Measurements from ENCODE around the gene KCNMA1.

KCNMA1 gene

GRCh38 chr10:77313066-77313750 lies 324.4 kb downstream of the KCNMA1 start:
- TF ChIP-seq ZBTB7A (IDR thresholded peaks at IDR 0.05; ENCODE audit: low read depth) (no peak), TAF1 (IDR thresholded peaks at IDR 0.05; ENCODE audit: low read depth) (no peak), CREB1 (IDR thresholded peaks at IDR 0.05; ENCODE audit: low read depth) (no peak), YY1 (IDR thresholded peaks at IDR 0.05; ENCODE audit: low read depth) (no peak), TEAD4 (IDR thresholded peaks at IDR 0.05) (no peak), FOXM1 (IDR thresholded peaks at IDR 0.05; ENCODE audit: borderline replicate concordance, low read depth) (no peak), EP300 (IDR thresholded peaks at IDR 0.05; ENCODE audit: borderline replicate concordance) (no peak), RAD21 (IDR thresholded peaks at IDR 0.05; ENCODE audit: low read depth) (no peak), NFIC (IDR thresholded peaks at IDR 0.05) (no peak), TCF12 (IDR thresholded peaks at IDR 0.05; ENCODE audit: low read depth) (no peak), EGR1 (IDR thresholded peaks at IDR 0.05) (no peak), CEBPB (IDR thresholded peaks at IDR 0.05) (no peak)
- TF ChIP-seq, protein P1, sequence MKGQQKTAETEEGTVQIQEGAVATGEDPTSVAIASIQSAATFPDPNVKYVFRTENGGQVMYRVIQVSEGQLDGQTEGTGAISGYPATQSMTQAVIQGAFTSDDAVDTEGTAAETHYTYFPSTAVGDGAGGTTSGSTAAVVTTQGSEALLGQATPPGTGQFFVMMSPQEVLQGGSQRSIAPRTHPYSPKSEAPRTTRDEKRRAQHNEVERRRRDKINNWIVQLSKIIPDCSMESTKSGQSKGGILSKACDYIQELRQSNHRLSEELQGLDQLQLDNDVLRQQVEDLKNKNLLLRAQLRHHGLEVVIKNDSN (IDR thresholded peaks at IDR 0.05), result no peak
- TF ChIP-seq, protein P2, sequence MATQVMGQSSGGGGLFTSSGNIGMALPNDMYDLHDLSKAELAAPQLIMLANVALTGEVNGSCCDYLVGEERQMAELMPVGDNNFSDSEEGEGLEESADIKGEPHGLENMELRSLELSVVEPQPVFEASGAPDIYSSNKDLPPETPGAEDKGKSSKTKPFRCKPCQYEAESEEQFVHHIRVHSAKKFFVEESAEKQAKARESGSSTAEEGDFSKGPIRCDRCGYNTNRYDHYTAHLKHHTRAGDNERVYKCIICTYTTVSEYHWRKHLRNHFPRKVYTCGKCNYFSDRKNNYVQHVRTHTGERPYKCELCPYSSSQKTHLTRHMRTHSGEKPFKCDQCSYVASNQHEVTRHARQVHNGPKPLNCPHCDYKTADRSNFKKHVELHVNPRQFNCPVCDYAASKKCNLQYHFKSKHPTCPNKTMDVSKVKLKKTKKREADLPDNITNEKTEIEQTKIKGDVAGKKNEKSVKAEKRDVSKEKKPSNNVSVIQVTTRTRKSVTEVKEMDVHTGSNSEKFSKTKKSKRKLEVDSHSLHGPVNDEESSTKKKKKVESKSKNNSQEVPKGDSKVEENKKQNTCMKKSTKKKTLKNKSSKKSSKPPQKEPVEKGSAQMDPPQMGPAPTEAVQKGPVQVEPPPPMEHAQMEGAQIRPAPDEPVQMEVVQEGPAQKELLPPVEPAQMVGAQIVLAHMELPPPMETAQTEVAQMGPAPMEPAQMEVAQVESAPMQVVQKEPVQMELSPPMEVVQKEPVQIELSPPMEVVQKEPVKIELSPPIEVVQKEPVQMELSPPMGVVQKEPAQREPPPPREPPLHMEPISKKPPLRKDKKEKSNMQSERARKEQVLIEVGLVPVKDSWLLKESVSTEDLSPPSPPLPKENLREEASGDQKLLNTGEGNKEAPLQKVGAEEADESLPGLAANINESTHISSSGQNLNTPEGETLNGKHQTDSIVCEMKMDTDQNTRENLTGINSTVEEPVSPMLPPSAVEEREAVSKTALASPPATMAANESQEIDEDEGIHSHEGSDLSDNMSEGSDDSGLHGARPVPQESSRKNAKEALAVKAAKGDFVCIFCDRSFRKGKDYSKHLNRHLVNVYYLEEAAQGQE (IDR thresholded peaks at IDR 0.05; ENCODE audit: low read depth), result no peak
- TF ChIP-seq, protein P3, sequence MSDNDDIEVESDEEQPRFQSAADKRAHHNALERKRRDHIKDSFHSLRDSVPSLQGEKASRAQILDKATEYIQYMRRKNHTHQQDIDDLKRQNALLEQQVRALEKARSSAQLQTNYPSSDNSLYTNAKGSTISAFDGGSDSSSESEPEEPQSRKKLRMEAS (IDR thresholded peaks at IDR 0.05), result no peak

- TF ChIP-seq CREB1 (IDR thresholded peaks at IDR 0.05; ENCODE audit: low read depth) (no peak), EGR1 (IDR thresholded peaks at IDR 0.05) (no peak), TAF1 (IDR thresholded peaks at IDR 0.05; ENCODE audit: low read depth) (no peak), NFIC (IDR thresholded peaks at IDR 0.05) (no peak), YY1 (IDR thresholded peaks at IDR 0.05; ENCODE audit: low read depth) (no peak), TEAD4 (IDR thresholded peaks at IDR 0.05) (no peak), RAD21 (IDR thresholded peaks at IDR 0.05; ENCODE audit: low read depth) (no peak), ZBTB7A (IDR thresholded peaks at IDR 0.05; ENCODE audit: low read depth) (no peak), TCF12 (IDR thresholded peaks at IDR 0.05; ENCODE audit: low read depth) (no peak), FOXM1 (IDR thresholded peaks at IDR 0.05; ENCODE audit: borderline replicate concordance, low read depth) (no peak), CEBPB (IDR thresholded peaks at IDR 0.05) (no peak), EP300 (IDR thresholded peaks at IDR 0.05; ENCODE audit: borderline replicate concordance) (no peak)
- TF ChIP-seq, protein P1 (IDR thresholded peaks at IDR 0.05), result no peak
- TF ChIP-seq, protein P3 (IDR thresholded peaks at IDR 0.05), result no peak
- TF ChIP-seq, protein P2 (IDR thresholded peaks at IDR 0.05; ENCODE audit: low read depth), result no peak
These were observed 326.4 kb downstream of the KCNMA1 start for GRCh38 chr10:77311186-77311585.

DNA sequence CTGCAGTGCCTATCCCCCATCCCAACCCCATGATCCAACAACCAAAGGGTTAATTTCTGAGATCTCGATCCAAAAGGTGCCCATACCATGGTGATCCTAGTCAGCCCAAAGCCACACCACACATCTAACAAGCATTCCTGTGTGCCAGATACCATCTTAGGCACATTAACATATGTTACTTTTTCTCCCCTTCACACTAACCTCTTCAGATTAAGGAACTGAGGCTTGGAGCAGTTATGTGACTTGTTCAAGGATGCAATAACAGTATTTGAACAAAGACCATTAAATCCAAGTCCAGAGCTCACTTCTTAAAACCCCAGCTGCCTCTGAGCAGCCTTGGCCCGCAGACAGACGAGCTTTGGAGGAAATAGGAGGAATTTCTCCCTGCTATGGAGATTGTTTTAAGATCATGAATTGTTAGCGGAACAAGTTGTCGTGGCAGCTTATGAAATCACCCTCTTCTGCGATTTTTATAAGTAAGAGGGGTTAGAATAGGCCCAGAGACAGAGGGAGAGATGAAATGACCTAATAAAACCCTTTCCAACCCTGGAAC lies 327.2 kb downstream of the KCNMA1 start:
- TF ChIP-seq, protein P3 (IDR thresholded peaks at IDR 0.05), result no peak
- TF ChIP-seq EGR1 (IDR thresholded peaks at IDR 0.05), result no peak
- no peak for TF ChIP-seq NFIC (IDR thresholded peaks at IDR 0.05)
- TF ChIP-seq CREB1 (IDR thresholded peaks at IDR 0.05; ENCODE audit: low read depth), result no peak
- no peak for TF ChIP-seq TCF12 (IDR thresholded peaks at IDR 0.05; ENCODE audit: low read depth)
- no peak for TF ChIP-seq TAF1 (IDR thresholded peaks at IDR 0.05; ENCODE audit: low read depth)

- TF ChIP-seq YY1 (IDR thresholded peaks at IDR 0.05; ENCODE audit: low read depth), result no peak
- TF ChIP-seq, protein P3 (IDR thresholded peaks at IDR 0.05), result no peak
- no peak for TF ChIP-seq EP300 (IDR thresholded peaks at IDR 0.05; ENCODE audit: borderline replicate concordance)
- TF ChIP-seq TCF12 (IDR thresholded peaks at IDR 0.05; ENCODE audit: low read depth), result no peak
- TF ChIP-seq NFIC (IDR thresholded peaks at IDR 0.05), result no peak
- no peak for TF ChIP-seq CREB1 (IDR thresholded peaks at IDR 0.05; ENCODE audit: low read depth)
- TF ChIP-seq FOXM1 (IDR thresholded peaks at IDR 0.05; ENCODE audit: borderline replicate concordance, low read depth), result no peak
- no peak for TF ChIP-seq RAD21 (IDR thresholded peaks at IDR 0.05; ENCODE audit: low read depth)
- TF ChIP-seq TEAD4 (IDR thresholded peaks at IDR 0.05), result no peak
- TF ChIP-seq EGR1 (IDR thresholded peaks at IDR 0.05), result no peak
- TF ChIP-seq ZBTB7A (IDR thresholded peaks at IDR 0.05; ENCODE audit: low read depth), result no peak
- no peak for TF ChIP-seq CEBPB (IDR thresholded peaks at IDR 0.05)
- TF ChIP-seq, protein P1 (IDR thresholded peaks at IDR 0.05), result no peak
These were observed 328.1 kb downstream of the KCNMA1 start for GRCh38 chr10:77309509-77309908.

Data from Ishikawa (cell line).